ENCODE data around the gene WDR1. TPM values are rescaled to one million over a fixed set of nuclear protein-coding genes. Genes with fewer than 3 reads are reported as not detected.

WDR1 gene
- total and polyA plus RNA-seq, 2 of the 13 experiments (the other 11 are each of a cell fraction or from before 2014, with no cell fraction given): 106 to 198 TPM

DNA sequence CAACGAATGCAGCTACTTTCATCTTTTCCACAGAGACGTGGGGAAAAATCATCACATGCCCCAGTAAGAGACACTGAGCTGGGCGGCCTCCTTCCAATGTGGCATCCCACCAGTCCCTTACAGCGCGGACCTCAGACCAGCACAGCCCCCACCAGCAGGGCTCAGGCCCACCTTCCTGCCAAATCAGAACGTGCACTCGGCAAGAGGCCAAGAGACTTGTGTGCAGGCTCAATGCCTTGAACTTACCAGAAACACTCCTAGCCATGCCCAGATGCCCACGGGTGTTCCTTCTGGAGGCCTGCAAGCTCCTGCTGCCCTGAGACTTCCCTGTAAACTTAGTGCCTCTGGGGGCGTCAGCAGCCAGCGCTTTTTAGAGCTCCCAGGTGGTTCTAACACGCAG, 31.2 kb downstream of the WDR1 start (continued):
- TF ChIP-seq SOX13 (IDR thresholded peaks at IDR 0.05): no peak
- no peak for TF ChIP-seq SOX13 (CRISPR knock-in tag; conservative IDR thresholded peaks at IDR 0.05 in 1 of 2, IDR thresholded peaks at IDR 0.05 in 1 of 2)
- no peak for TF ChIP-seq ZNF44 (CRISPR knock-in tag; IDR thresholded peaks at IDR 0.05)
- no peak for TF ChIP-seq SMC3 (IDR thresholded peaks at IDR 0.05; ENCODE audit: low read length)
- no peak for TF ChIP-seq ZNF292 (CRISPR knock-in tag; IDR thresholded peaks at IDR 0.05; ENCODE audit: borderline replicate concordance, low read depth)
- no peak for TF ChIP-seq KDM4B (CRISPR knock-in tag; IDR thresholded peaks at IDR 0.05)
- TF ChIP-seq, protein P1, sequence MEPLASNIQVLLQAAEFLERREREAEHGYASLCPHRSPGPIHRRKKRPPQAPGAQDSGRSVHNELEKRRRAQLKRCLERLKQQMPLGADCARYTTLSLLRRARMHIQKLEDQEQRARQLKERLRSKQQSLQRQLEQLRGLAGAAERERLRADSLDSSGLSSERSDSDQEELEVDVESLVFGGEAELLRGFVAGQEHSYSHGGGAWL (CRISPR knock-in tag; IDR thresholded peaks at IDR 0.05): no peak

DNA sequence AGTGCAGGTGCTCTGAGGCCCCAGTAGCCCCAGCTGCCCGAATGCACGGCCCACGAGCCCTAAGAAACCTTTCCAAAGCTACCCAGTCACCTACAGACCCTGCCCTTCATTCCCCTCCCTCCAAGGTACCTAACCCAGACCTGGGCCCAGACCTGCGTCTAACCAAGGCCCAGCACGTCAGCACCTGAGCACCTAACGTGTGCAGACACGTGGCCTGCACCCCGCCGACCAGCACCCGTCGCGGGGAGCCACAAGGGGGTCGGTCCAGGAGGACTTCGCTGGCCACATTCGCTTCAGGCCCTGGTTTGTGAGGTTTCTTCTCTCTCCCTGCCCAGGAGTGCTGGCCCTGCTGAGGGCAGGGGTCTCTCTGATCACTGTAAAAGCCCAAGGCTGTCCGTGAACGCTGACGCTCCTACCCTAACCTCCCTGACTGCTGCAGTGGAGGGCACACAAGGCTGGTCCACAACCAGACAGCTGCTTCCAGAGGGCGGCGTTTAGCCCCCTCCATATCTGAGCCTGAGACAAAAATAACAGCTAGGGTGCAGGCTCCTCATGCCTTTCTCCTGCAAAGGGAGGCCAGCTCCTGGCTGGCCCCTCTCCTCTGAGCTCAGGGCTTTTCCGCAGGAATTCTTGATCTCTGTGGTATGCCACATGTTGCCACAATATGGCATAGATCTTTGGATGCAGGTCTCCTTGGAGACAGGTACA, 31.8 kb downstream of the WDR1 start:
- WGBS (ENCODE audit: low lambda C conversion rate): 97% methylated on average over 19 of the region's 21 CpGs
- POLR2A ChIA-PET: no interaction called here
- DNase-seq (ENCODE audit: low spot score): no peak
- no peak overlapping the region for H3K27ac ChIP-seq (ENCODE audit: extremely low read length, insufficient read depth, low read length)
- H3K4me3 ChIP-seq (replicated peaks in 1 of 3; ENCODE audit: insufficient read depth in 1 of 3, low read depth in 2 of 3, low read length in 3 of 3): no peak overlapping the region
- H4K20me1 ChIP-seq (ENCODE audit: insufficient read depth, low read length): peaks cover 7% of the 10 kb centered on the region
- no peaks in the 10 kb centered on the region for H3K27me3 ChIP-seq (ENCODE audit: control insufficient read depth in 1 of 2, insufficient read depth in 2 of 2, low read length in 2 of 2)
- BruUV-seq (replicated peaks): no TSS peak
- H3K9me3 ChIP-seq (ENCODE audit: low read length): no peaks in the 10 kb centered on the region
- intact Hi-C loops (cut with micrococcal nuclease; ENCODE audit: unreplicated experiment) (no loop called here), in situ Hi-C loops (cut with HindIII; ENCODE audit: extremely low pct_ligation_motif_present, low pct_unique_long_range_greater_than_20kb) (no loop called here)
- FAIRE-seq: no peak
- peaks cover 6% of the 10 kb centered on the region; the same call in 1 of the 2 replicates for H3K4me1 ChIP-seq (ENCODE audit: insufficient read depth, low read length)
- no peak for ATAC-seq
- H2AFZ ChIP-seq (ENCODE audit: low read length): no peak overlapping the region
- no peak overlapping the region for H3K9ac ChIP-seq (ENCODE audit: insufficient read depth, low read depth, low read length)
- no peaks in the 10 kb centered on the region for H3K79me2 ChIP-seq (ENCODE audit: insufficient read depth, low read length)
- H3K36me3 ChIP-seq (replicated peaks in 1 of 2; ENCODE audit: control insufficient read depth in 1 of 2, insufficient read depth in 2 of 2, low read length in 2 of 2): peaks cover 74 to 97% of the 10 kb centered on the region in 2 experiments
- CTCF ChIA-PET (ENCODE audit: low intra/inter-chr PET ratio, low total read pairs): no interaction called here
- no peak overlapping the region for H3K4me2 ChIP-seq (ENCODE audit: low read depth, low read length)
- TF ChIP-seq RORA (CRISPR knock-in tag; IDR thresholded peaks at IDR 0.05) (no peak), SP1 (IDR thresholded peaks at IDR 0.05) (no peak), SP1 (CRISPR knock-in tag; IDR thresholded peaks at IDR 0.05) (no peak), ZNF775 (CRISPR knock-in tag; IDR thresholded peaks at IDR 0.05; ENCODE audit: borderline replicate concordance) (no peak), ZNF772 (CRISPR knock-in tag; IDR thresholded peaks at IDR 0.05) (no peak), ZNF350 (CRISPR knock-in tag; IDR thresholded peaks at IDR 0.05; ENCODE audit: borderline replicate concordance, low read depth) (no peak), POLR2AphosphoS2 (IDR thresholded peaks at IDR 0.05; ENCODE audit: low read depth, low read length) (no peak; the same call in 1 of the 2 replicates), KLF15 (CRISPR knock-in tag; IDR thresholded peaks at IDR 0.05; ENCODE audit: borderline replicate concordance) (no peak), REPIN1 (CRISPR knock-in tag; IDR thresholded peaks at IDR 0.05; ENCODE audit: borderline replicate concordance, low read depth) (no peak), YY1 (IDR thresholded peaks at IDR 0.05; ENCODE audit: insufficient read depth, insufficient replicate concordance, low read depth, low read length) (no peak)
- TF ChIP-seq, protein P2, sequence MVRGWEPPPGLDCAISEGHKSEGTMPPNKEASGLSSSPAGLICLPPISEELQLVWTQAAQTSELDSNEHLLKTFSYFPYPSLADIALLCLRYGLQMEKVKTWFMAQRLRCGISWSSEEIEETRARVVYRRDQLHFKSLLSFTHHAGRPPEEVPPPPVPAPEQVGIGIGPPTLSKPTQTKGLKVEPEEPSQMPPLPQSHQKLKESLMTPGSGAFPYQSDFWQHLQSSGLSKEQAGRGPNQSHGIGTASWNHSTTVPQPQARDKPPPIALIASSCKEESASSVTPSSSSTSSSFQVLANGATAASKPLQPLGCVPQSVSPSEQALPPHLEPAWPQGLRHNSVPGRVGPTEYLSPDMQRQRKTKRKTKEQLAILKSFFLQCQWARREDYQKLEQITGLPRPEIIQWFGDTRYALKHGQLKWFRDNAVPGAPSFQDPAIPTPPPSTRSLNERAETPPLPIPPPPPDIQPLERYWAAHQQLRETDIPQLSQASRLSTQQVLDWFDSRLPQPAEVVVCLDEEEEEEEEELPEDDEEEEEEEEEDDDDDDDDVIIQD (CRISPR knock-in tag; IDR thresholded peaks at IDR 0.05; ENCODE audit: low read depth): no peak
- TF ChIP-seq, protein P3, sequence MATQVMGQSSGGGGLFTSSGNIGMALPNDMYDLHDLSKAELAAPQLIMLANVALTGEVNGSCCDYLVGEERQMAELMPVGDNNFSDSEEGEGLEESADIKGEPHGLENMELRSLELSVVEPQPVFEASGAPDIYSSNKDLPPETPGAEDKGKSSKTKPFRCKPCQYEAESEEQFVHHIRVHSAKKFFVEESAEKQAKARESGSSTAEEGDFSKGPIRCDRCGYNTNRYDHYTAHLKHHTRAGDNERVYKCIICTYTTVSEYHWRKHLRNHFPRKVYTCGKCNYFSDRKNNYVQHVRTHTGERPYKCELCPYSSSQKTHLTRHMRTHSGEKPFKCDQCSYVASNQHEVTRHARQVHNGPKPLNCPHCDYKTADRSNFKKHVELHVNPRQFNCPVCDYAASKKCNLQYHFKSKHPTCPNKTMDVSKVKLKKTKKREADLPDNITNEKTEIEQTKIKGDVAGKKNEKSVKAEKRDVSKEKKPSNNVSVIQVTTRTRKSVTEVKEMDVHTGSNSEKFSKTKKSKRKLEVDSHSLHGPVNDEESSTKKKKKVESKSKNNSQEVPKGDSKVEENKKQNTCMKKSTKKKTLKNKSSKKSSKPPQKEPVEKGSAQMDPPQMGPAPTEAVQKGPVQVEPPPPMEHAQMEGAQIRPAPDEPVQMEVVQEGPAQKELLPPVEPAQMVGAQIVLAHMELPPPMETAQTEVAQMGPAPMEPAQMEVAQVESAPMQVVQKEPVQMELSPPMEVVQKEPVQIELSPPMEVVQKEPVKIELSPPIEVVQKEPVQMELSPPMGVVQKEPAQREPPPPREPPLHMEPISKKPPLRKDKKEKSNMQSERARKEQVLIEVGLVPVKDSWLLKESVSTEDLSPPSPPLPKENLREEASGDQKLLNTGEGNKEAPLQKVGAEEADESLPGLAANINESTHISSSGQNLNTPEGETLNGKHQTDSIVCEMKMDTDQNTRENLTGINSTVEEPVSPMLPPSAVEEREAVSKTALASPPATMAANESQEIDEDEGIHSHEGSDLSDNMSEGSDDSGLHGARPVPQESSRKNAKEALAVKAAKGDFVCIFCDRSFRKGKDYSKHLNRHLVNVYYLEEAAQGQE (IDR thresholded peaks at IDR 0.05; ENCODE audit: borderline replicate concordance in 1 of 2, low read depth in 1 of 2, low read length in 2 of 2): no peak
